IMR-90 (cell line): ENCODE data around the gene FAM204A. TPM values are rescaled to one million over a fixed set of nuclear protein-coding genes. Genes with fewer than 3 reads are reported as not detected.

Source experiments
- ATAC-seq: fragments of 200-7000 bp; cut with Tn5 transposase; 2 replicates; pipeline ENCODE4 v1.9.1; 2020; ENCODE audit warnings: low read depth, mild to moderate bottlenecking, moderate library complexity
- BruUV-seq: library from RNA; stranded (reverse); fragments of 400-500 nt; replicated peaks from 2 replicates; lab custom pipeline; 2021; lab: Mats Ljungman, UMichigan
- CTCF ChIA-PET: fragments of 300-600 bp; formaldehyde crosslinking; extraction: SDS; loops from one replicate; lab custom pipeline; 2021; ENCODE audit warnings: antibody characterized with exemption; lab: Yijun Ruan, JAX
- POLR2A ChIA-PET: fragments of 300-600 bp; sonication (Branson Sonifier 250); formaldehyde crosslinking; loops from one replicate; lab custom pipeline; 2022; ENCODE audit warnings: antibody characterized with exemption; ENCODE audit not compliant: unreplicated experiment; lab: Charles Lee
- DNase-seq: peaks from one replicate; pipeline ENCODE4 v3.0.0; 2013
- H2AFZ ChIP-seq: replicated peaks from 2 replicates; pipeline ENCODE3; 2013; ENCODE audit warnings: low read length, mild to moderate bottlenecking; ENCODE audit not compliant: poor library complexity
- H2AK5ac ChIP-seq: 2 replicates; pipeline ENCODE4 v1.6.1; 2013; ENCODE audit warnings: low read depth, low read length, inconsistent platforms
- H2AK9ac ChIP-seq: replicated peaks from 2 replicates; pipeline ENCODE3; 2013; ENCODE audit warnings: mild to moderate bottlenecking, low read depth, low read length, moderate library complexity; ENCODE audit not compliant: poor library complexity
- H2BK120ac ChIP-seq: 2 replicates; pipeline ENCODE4 v1.6.1; 2013; ENCODE audit warnings: low read depth, low read length, inconsistent platforms
- H2BK15ac ChIP-seq: 3 replicates; pipeline ENCODE4 v1.6.1; 2013; ENCODE audit warnings: low read depth, low read length, inconsistent platforms
- H2BK20ac ChIP-seq: 2 replicates; pipeline ENCODE4 v1.6.1; 2013; ENCODE audit warnings: low read depth, mild to moderate bottlenecking, inconsistent platforms, low read length, moderate library complexity
- H2BK5ac ChIP-seq: 2 replicates; pipeline ENCODE4 v1.6.1; 2013; ENCODE audit warnings: mild to moderate bottlenecking, low read depth, low read length, inconsistent platforms; ENCODE audit not compliant: poor library complexity, severe bottlenecking
- H3K14ac ChIP-seq: replicated peaks from 2 replicates; pipeline ENCODE4 v1.6.1; 2013; ENCODE audit warnings: low read depth, low read length, inconsistent platforms
- H3K18ac ChIP-seq: 2 replicates; pipeline ENCODE4 v1.6.1; 2013; ENCODE audit warnings: low read depth, low read length, control low read depth
- H3K23ac ChIP-seq: 2 replicates; pipeline ENCODE4 v1.6.1; 2013; ENCODE audit warnings: low read depth, low read length, inconsistent platforms
- H3K27ac ChIP-seq: 2 replicates; pipeline ENCODE4 v1.5.1; 2013; ENCODE audit warnings: mild to moderate bottlenecking, control low read depth, low read length; ENCODE audit not compliant: insufficient read depth
- H3K27me3 ChIP-seq: 2 replicates; pipeline ENCODE4 v1.6.1; 2013; ENCODE audit warnings: low read length; ENCODE audit not compliant: control insufficient read depth, insufficient read depth
- H3K36me3 ChIP-seq: 2 replicates; pipeline ENCODE4 v1.6.1; 2013; ENCODE audit warnings: low read length, mixed read lengths; ENCODE audit not compliant: control insufficient read depth, insufficient read depth
- H3K4ac ChIP-seq: 2 replicates; pipeline ENCODE4 v1.6.1; 2013; ENCODE audit warnings: low read depth, low read length, inconsistent platforms
- H3K4me1 ChIP-seq: 2 replicates; pipeline ENCODE4 v1.6.1; 2013; ENCODE audit warnings: low read length, mixed read lengths; ENCODE audit not compliant: control insufficient read depth, insufficient read depth
- H3K4me2 ChIP-seq: 2 replicates; pipeline ENCODE4 v1.6.1; 2013; ENCODE audit warnings: low read depth, mild to moderate bottlenecking, control low read depth, low read length, moderate library complexity
- H3K4me3 ChIP-seq: 2 replicates; pipeline ENCODE4 v1.5.1; 2013; ENCODE audit warnings: low read depth, mild to moderate bottlenecking, control low read depth, low read length, moderate library complexity; ENCODE audit not compliant: insufficient read depth
- H3K56ac ChIP-seq: 2 replicates; pipeline ENCODE4 v1.6.1; 2013; ENCODE audit warnings: low read length, inconsistent platforms; ENCODE audit not compliant: insufficient read depth; ENCODE audit errors: extremely low read depth
- H3K79me1 ChIP-seq, 2 experiments: 2 replicates each; pipeline ENCODE4 v1.6.1; 2013; ENCODE audit warnings: low read length in 2 of 2, inconsistent platforms in 1 of 2, low read depth in 1 of 2
- H3K9ac ChIP-seq: 2 replicates; pipeline ENCODE4 v1.6.1; 2013; ENCODE audit warnings: low read depth, low read length, control low read depth
- H3K9me1 ChIP-seq: 2 replicates; pipeline ENCODE4 v1.6.1; 2013; ENCODE audit warnings: low read length, inconsistent platforms; ENCODE audit not compliant: insufficient read depth
- H3K9me3 ChIP-seq: 2 replicates; pipeline ENCODE4 v1.6.1; 2013; ENCODE audit warnings: low read length; ENCODE audit not compliant: control insufficient read depth, insufficient read depth
- H4K20me1 ChIP-seq: 2 replicates; pipeline ENCODE4 v1.6.1; 2013; ENCODE audit warnings: low read length, inconsistent platforms; ENCODE audit not compliant: insufficient read depth
- H4K5ac ChIP-seq: 2 replicates; pipeline ENCODE4 v1.6.1; 2013; ENCODE audit warnings: mild to moderate bottlenecking, low read depth, low read length, control low read depth
- H4K8ac ChIP-seq, 2 experiments: 2 replicates each; pipeline ENCODE4 v1.6.1; 2013; ENCODE audit warnings: low read depth in 2 of 2, low read length in 2 of 2, control low read depth in 1 of 2, inconsistent platforms in 1 of 2
- H4K91ac ChIP-seq: 2 replicates; pipeline ENCODE4 v1.6.1; 2013; ENCODE audit warnings: low read depth, low read length, inconsistent platforms; ENCODE audit not compliant: insufficient read depth
- CHD1 ChIP-seq: IDR thresholded peaks from 2 replicates; pipeline ENCODE4 v1.6.1; 2012; ENCODE audit warnings: low read depth, low read length, improper control_type of control experiment
- MAZ ChIP-seq: IDR thresholded peaks from 2 replicates; pipeline ENCODE4 v1.6.1; 2012; ENCODE audit warnings: low read depth, mild to moderate bottlenecking, low read length, improper control_type of control experiment, moderate library complexity, borderline replicate concordance
- RFX5 ChIP-seq: IDR thresholded peaks from 2 replicates; pipeline ENCODE4 v1.8.0; 2012; ENCODE audit warnings: low read depth, mild to moderate bottlenecking, low read length, moderate library complexity
- SMC3 ChIP-seq: fragments of 150-350 bp; IDR thresholded peaks from 2 replicates; pipeline ENCODE4 v1.6.1; 2016; ENCODE audit warnings: low read depth, mild to moderate bottlenecking, antibody characterized with exemption, low read length, moderate library complexity
- WGBS, 2 experiments: methylation state at CpG; one replicate each; pipeline versions ENCODE4 v1.1.5 to v1.1.7; 2013; ENCODE audit warnings: missing lambda C conversion rate in 2 of 2; ENCODE audit not compliant: insufficient read length in 1 of 2; ENCODE audit errors: extremely low coverage in 2 of 2; 5-methylcytosine and 5-hydroxymethylcytosine counted together
- dilution Hi-C: fragments of 300-500 bp; cut with HindIII; formaldehyde crosslinking; loops from one replicate; pipeline ENCODE4 v1.14.3; 2018; ENCODE audit warnings: low sequenced_read_pairs; ENCODE audit not compliant: unreplicated experiment
- in situ Hi-C: fragments of 300-500 bp; cut with MboI; formaldehyde crosslinking; loops from 3 replicates; pipeline ENCODE4 v1.14.3; 2019; ENCODE audit warnings: low sequenced_read_pairs, inconsistent platforms, mixed read lengths
- intact Hi-C: fragments of 100-400 bp; cut with micrococcal nuclease; formaldehyde crosslinking; loops from 2 replicates; pipeline ENCODE4 v1.10.0; 2022
- polyA plus RNA-seq, 3 experiments: library from polyadenylated mRNA; depleted of rRNA; stranded (reverse); fragments of >200 nt; gene quantifications; 2 replicates each; pipeline ENCODE4 v1.2.3, GENCODE V29; 2012; ENCODE audit warnings: low replicate concordance in 1 of 3
- total RNA-seq: library from RNA; depleted of rRNA; stranded (reverse); fragments of >200 nt; gene quantifications from 2 replicates; pipeline ENCODE4 v1.2.3, GENCODE V29; 2012

The FAM204A gene
- total and polyA plus RNA-seq, 2 of the 4 experiments (the other 2 are of a cell fraction), result 23.6 to 54.3 TPM

DNA sequence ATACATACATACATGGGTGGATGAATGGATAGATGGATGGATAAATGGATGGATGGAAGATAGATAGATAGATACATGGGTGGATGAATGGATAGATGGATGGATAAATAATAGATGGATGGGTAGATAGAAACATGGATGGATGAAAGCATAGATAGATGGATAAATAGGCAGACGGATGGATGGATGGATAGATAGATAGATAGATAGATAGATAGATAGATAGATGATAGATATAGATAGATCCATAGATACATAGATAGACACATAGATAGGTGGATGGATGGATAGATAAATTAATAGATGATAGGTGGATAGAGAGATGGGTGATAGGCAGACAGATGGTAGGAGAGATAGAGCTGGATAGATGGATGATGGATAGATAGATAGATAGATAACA lies 68.5 kb downstream of the FAM204A start:
- H2AK9ac ChIP-seq, result no peak overlapping the region
- intact Hi-C loops, result loop anchor here (2.0 kb wide), 1 partner anchor 37 kb away; no protein-coding TSS in a partner anchor
- H4K91ac ChIP-seq, result no peak overlapping the region
- H3K4me2 ChIP-seq, result no peak overlapping the region
- no peak for TF ChIP-seq CHD1
- TF ChIP-seq MAZ, result no peak
- TF ChIP-seq RFX5, result no peak
- no peak for TF ChIP-seq SMC3
- H3K18ac ChIP-seq, result no peak overlapping the region
- no TSS peak for BruUV-seq
- H3K23ac ChIP-seq, result no peak overlapping the region
- dilution Hi-C loops, result no loop called here
- H3K14ac ChIP-seq, result no peak overlapping the region
- no peak overlapping the region for H2AK5ac ChIP-seq
- H2BK5ac ChIP-seq, result no peak overlapping the region
- H3K9me1 ChIP-seq, result no peaks in the 10 kb centered on the region
- H2AFZ ChIP-seq, result no peak overlapping the region
- WGBS, 2 experiments, result no CpG with 5 or more reads among the region's 1 CpG
- no peaks in the 10 kb centered on the region for H3K79me1 ChIP-seq
- no peak overlapping the region for H3K9ac ChIP-seq
- H3K56ac ChIP-seq, result no peak overlapping the region
- no peak overlapping the region for H2BK15ac ChIP-seq
- no peak overlapping the region for H2BK120ac ChIP-seq
- in situ Hi-C loops, result no loop called here
- CTCF ChIA-PET, result no interaction called here
- no peak overlapping the region for H2BK20ac ChIP-seq
- no peak overlapping the region for H4K8ac ChIP-seq
- ATAC-seq (no peak), DNase-seq (no peak)
- H3K9me3 ChIP-seq, result no peaks in the 10 kb centered on the region; the same call in 1 of the 2 replicates
- no peaks in the 10 kb centered on the region for H3K36me3 ChIP-seq
- H4K20me1 ChIP-seq, result no peaks in the 10 kb centered on the region
- no peak overlapping the region for H3K27ac ChIP-seq
- no peak overlapping the region for H4K5ac ChIP-seq
- H3K4me1 ChIP-seq, result peaks cover 1% of the 10 kb centered on the region; the same call in 1 of the 2 replicates
- no peak overlapping the region for H3K4me3 ChIP-seq
- POLR2A ChIA-PET, result no interaction called here
- H3K4ac ChIP-seq, result no peak overlapping the region
- peaks cover 3% of the 10 kb centered on the region; the same call in 1 of the 2 replicates for H3K27me3 ChIP-seq
